ENCODE data around the gene NEUROG3.
"Not testable (repeated sequence)": the region's sequence is repeated elsewhere in the genome, so short reads cannot be mapped to it uniquely, and the experiment has no call there.

NEUROG3 gene

GRCh38 chr10:69571618-69572158 lies 1.5 kb downstream of the NEUROG3 start:
- DNase-seq, result no peak

GRCh38 chr10:69570050-69570816 lies 3.0 kb downstream of the NEUROG3 start:
- DNase-seq, result no peak

GRCh38 chr10:69569396-69569934 lies 3.8 kb downstream of the NEUROG3 start:
- no peak for DNase-seq

- no peak for DNase-seq
These were observed 4.5 kb downstream of the NEUROG3 start for GRCh38 chr10:69568472-69569395.

- no peak for DNase-seq
These were observed 5.3 kb downstream of the NEUROG3 start for GRCh38 chr10:69567920-69568319.

- DNase-seq, result no peak
These were observed 10.4 kb downstream of the NEUROG3 start for GRCh38 chr10:69562731-69563254.

- no peak for DNase-seq
These were observed 13.7 kb downstream of the NEUROG3 start for GRCh38 chr10:69559525-69559924.

- no peak for DNase-seq
These were observed 14.7 kb downstream of the NEUROG3 start for GRCh38 chr10:69558559-69558958.

GRCh38 chr10:69554611-69555010 lies 18.6 kb downstream of the NEUROG3 start:
- DNase-seq, result no peak

GRCh38 chr10:69553328-69553727 lies 19.9 kb downstream of the NEUROG3 start:
- no peak for DNase-seq

- DNase-seq, result no peak
These were observed 21.0 kb downstream of the NEUROG3 start for GRCh38 chr10:69552268-69552667.

- DNase-seq, result no peak
These were observed 23.3 kb downstream of the NEUROG3 start for GRCh38 chr10:69549959-69550358.

- no peak for DNase-seq
These were observed 31.8 kb downstream of the NEUROG3 start for GRCh38 chr10:69541463-69541862.

GRCh38 chr10:69538461-69538860 lies 34.8 kb downstream of the NEUROG3 start:
- no peak for DNase-seq

- no peak for DNase-seq
These were observed 35.8 kb downstream of the NEUROG3 start for GRCh38 chr10:69537449-69537848.

GRCh38 chr10:69536521-69536920 lies 36.7 kb downstream of the NEUROG3 start:
- DNase-seq, result not testable (repeated sequence)

- no peak for DNase-seq
These were observed 39.6 kb downstream of the NEUROG3 start for GRCh38 chr10:69533658-69534057.

GRCh38 chr10:69527961-69528360 lies 45.3 kb downstream of the NEUROG3 start:
- no peak for DNase-seq
